GM18526 (cell line): ENCODE results near the gene OR52R1.

Source experiments
- POLR2A ChIP-seq: IDR thresholded peaks from 3 replicates; pipeline ENCODE4 v1.6.1; 2011; ENCODE audit not compliant: insufficient read length; ENCODE audit errors: extremely low read depth

The OR52R1 gene

GRCh38 chr11:4766420-4767043, 37.6 kb downstream of the OR52R1 start:
- TF ChIP-seq POLR2A = no peak

GRCh38 chr11:4763096-4763495, 41.1 kb downstream of the OR52R1 start:
- TF ChIP-seq POLR2A = no peak
